ENCODE results near the gene SERTM2. TPM values are rescaled to one million over a fixed set of nuclear protein-coding genes. Genes with fewer than 3 reads are reported as not detected.

Gene SERTM2
- polyA plus RNA-seq, 2 of the 4 experiments (the other 2 are of a cell fraction), result not detected

DNA sequence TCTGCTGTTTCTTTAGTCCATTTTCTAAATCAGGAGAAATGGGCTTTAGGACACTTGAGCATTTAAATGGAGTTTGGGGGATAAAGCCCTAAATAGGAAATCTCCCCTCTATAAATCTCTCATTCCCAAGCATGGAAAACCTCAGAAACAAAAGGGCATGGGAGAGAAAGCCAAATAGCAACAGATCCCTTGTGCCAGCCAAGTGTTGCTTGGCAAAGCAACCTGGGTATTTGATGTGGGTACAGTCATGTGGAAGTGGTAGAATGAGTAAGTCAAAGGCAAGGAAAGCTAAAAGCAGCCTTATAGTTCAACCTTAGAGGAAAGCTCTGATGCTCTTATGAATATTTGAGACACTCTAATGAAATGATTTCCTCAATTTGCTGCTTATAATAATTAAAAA, 29.5 kb upstream of the SERTM2 start:
- H3K4me1 ChIP-seq, result no peaks in the 10 kb centered on the region
- DNase-seq (ENCODE audit: low read depth in 1 of 2, low spot score in 1 of 2) (no peak), FAIRE-seq (peak; percentile 28), ATAC-seq (no peak)
- no peak overlapping the region for H3K4me3 ChIP-seq
- H3K4me2 ChIP-seq, result no peak overlapping the region
- POLR2A ChIA-PET, result no interaction called here
- H3K9me3 ChIP-seq, result no peaks in the 10 kb centered on the region
- TF ChIP-seq RFX5 (IDR thresholded peaks at IDR 0.05), result no peak
- no peak for TF ChIP-seq KDM1A (IDR thresholded peaks at IDR 0.05; ENCODE audit: low read depth)
- TF ChIP-seq, protein P1, sequence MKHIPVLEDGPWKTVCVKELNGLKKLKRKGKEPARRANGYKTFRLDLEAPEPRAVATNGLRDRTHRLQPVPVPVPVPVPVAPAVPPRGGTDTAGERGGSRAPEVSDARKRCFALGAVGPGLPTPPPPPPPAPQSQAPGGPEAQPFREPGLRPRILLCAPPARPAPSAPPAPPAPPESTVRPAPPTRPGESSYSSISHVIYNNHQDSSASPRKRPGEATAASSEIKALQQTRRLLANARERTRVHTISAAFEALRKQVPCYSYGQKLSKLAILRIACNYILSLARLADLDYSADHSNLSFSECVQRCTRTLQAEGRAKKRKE (CRISPR knock-in tag; IDR thresholded peaks at IDR 0.05; ENCODE audit: low read depth), result no peak
- no peak for TF ChIP-seq JUNB (IDR thresholded peaks at IDR 0.05)
- no peak for TF ChIP-seq RAD21 (conservative IDR thresholded peaks at IDR 0.05 in 1 of 2, IDR thresholded peaks at IDR 0.05 in 1 of 2)
- TF ChIP-seq, protein P2, sequence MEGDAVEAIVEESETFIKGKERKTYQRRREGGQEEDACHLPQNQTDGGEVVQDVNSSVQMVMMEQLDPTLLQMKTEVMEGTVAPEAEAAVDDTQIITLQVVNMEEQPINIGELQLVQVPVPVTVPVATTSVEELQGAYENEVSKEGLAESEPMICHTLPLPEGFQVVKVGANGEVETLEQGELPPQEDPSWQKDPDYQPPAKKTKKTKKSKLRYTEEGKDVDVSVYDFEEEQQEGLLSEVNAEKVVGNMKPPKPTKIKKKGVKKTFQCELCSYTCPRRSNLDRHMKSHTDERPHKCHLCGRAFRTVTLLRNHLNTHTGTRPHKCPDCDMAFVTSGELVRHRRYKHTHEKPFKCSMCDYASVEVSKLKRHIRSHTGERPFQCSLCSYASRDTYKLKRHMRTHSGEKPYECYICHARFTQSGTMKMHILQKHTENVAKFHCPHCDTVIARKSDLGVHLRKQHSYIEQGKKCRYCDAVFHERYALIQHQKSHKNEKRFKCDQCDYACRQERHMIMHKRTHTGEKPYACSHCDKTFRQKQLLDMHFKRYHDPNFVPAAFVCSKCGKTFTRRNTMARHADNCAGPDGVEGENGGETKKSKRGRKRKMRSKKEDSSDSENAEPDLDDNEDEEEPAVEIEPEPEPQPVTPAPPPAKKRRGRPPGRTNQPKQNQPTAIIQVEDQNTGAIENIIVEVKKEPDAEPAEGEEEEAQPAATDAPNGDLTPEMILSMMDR (IDR thresholded peaks at IDR 0.05), result no peak
- TF ChIP-seq, protein P3, sequence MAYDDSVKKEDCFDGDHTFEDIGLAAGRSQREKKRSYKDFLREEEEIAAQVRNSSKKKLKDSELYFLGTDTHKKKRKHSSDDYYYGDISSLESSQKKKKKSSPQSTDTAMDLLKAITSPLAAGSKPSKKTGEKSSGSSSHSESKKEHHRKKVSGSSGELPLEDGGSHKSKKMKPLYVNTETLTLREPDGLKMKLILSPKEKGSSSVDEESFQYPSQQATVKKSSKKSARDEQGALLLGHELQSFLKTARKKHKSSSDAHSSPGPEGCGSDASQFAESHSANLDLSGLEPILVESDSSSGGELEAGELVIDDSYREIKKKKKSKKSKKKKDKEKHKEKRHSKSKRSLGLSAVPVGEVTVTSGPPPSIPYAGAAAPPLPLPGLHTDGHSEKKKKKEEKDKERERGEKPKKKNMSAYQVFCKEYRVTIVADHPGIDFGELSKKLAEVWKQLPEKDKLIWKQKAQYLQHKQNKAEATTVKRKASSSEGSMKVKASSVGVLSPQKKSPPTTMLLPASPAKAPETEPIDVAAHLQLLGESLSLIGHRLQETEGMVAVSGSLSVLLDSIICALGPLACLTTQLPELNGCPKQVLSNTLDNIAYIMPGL (CRISPR knock-in tag; IDR thresholded peaks at IDR 0.05; ENCODE audit: borderline replicate concordance), result no peak
- TF ChIP-seq, protein P4, sequence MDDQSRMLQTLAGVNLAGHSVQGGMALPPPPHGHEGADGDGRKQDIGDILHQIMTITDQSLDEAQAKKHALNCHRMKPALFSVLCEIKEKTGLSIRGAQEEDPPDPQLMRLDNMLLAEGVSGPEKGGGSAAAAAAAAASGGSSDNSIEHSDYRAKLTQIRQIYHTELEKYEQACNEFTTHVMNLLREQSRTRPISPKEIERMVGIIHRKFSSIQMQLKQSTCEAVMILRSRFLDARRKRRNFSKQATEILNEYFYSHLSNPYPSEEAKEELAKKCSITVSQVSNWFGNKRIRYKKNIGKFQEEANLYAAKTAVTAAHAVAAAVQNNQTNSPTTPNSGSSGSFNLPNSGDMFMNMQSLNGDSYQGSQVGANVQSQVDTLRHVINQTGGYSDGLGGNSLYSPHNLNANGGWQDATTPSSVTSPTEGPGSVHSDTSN (IDR thresholded peaks at IDR 0.05), result no peak
- no peak for TF ChIP-seq TP53 (CRISPR knock-in tag; IDR thresholded peaks at IDR 0.05)
- TF ChIP-seq RNF2 (IDR thresholded peaks at IDR 0.05; ENCODE audit: borderline replicate concordance, low read depth), result no peak
- no peak for TF ChIP-seq HOXB5 (CRISPR knock-in tag; IDR thresholded peaks at IDR 0.05)
- TF ChIP-seq GATA3 (IDR thresholded peaks at IDR 0.05; ENCODE audit: borderline replicate concordance), result no peak
- TF ChIP-seq ESRRA (IDR thresholded peaks at IDR 0.05; ENCODE audit: borderline replicate concordance, low read length), result no peak
- TF ChIP-seq, protein P5, sequence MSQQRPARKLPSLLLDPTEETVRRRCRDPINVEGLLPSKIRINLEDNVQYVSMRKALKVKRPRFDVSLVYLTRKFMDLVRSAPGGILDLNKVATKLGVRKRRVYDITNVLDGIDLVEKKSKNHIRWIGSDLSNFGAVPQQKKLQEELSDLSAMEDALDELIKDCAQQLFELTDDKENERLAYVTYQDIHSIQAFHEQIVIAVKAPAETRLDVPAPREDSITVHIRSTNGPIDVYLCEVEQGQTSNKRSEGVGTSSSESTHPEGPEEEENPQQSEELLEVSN (IDR thresholded peaks at IDR 0.05; ENCODE audit: borderline replicate concordance, low read depth), result no peak
- TF ChIP-seq, protein P6, sequence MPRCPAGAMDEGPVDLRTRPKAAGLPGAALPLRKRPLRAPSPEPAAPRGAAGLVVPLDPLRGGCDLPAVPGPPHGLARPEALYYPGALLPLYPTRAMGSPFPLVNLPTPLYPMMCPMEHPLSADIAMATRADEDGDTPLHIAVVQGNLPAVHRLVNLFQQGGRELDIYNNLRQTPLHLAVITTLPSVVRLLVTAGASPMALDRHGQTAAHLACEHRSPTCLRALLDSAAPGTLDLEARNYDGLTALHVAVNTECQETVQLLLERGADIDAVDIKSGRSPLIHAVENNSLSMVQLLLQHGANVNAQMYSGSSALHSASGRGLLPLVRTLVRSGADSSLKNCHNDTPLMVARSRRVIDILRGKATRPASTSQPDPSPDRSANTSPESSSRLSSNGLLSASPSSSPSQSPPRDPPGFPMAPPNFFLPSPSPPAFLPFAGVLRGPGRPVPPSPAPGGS (IDR thresholded peaks at IDR 0.05), result no peak
- no peak for TF ChIP-seq ZFP36 (IDR thresholded peaks at IDR 0.05; ENCODE audit: borderline replicate concordance, partially characterized antibody)
- no peak for TF ChIP-seq CEBPB (IDR thresholded peaks at IDR 0.05)
- CTCF ChIA-PET, result no interaction called here
- no peak overlapping the region for H3K27ac ChIP-seq

DNA sequence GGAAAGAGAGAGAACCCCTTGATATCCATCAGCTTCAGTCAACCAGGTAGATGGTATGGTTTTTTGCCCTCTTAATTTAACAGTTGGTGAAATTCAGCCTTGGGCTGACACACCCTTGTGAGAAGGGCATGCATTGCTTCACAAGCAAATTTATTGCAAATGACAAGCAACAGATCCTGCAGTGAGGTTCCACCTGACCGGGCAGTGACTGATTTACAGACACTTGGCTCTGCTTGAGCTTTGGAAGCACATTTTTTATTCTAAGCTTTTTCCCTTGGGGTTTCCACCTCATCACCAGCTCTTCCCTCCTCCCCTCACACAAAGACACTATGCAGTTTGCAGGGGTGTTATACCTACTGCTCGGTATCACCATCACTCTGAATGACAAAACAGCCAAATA, 28.3 kb upstream of the SERTM2 start:
- ChIA-PET POLR2A (no interaction called here), CTCF (interaction anchor here (1.1 kb wide), 1 partner anchor 37 kb away, joined by 3 read pairs; no protein-coding TSS in a partner anchor)
- TF ChIP-seq MAFK (IDR thresholded peaks at IDR 0.05; ENCODE audit: partially characterized antibody) (no peak), ZNF302 (CRISPR knock-in tag; IDR thresholded peaks at IDR 0.05) (no peak), RCOR1 (IDR thresholded peaks at IDR 0.05; ENCODE audit: low read depth, low read length) (no peak), ZC3H11A (IDR thresholded peaks at IDR 0.05) (no peak), PHF8 (IDR thresholded peaks at IDR 0.05; ENCODE audit: borderline replicate concordance, low read depth) (no peak), SREBF2 (IDR thresholded peaks at IDR 0.05) (no peak)
- H3K27ac ChIP-seq, result no peak overlapping the region
- ATAC-seq (no peak), FAIRE-seq (no peak), DNase-seq (ENCODE audit: low read depth in 1 of 2, low spot score in 1 of 2) (no peak)
- no peak overlapping the region for H3K4me3 ChIP-seq
- no peak overlapping the region for H3K4me2 ChIP-seq
- no peaks in the 10 kb centered on the region for H3K9me3 ChIP-seq
- no peaks in the 10 kb centered on the region for H3K4me1 ChIP-seq
- 0% methylated on average over 2 of the region's 2 CpGs for WGBS (ENCODE audit: missing lambda C conversion rate)
